GM12865 (cell line): ENCODE data around the gene ZNF354C.

ENCODE experiments used
- DNase-seq: peaks from one replicate; pipeline ENCODE4 v3.0.0; 2010; ENCODE audit warnings: low read depth
- H3K4me3 ChIP-seq: 2 replicates; pipeline ENCODE4 v1.5.1; 2011; ENCODE audit warnings: mild to moderate bottlenecking, low read depth, low read length, control low read depth
- TF ChIP-seq, protein P1 (sequence below): IDR thresholded peaks from 2 replicates; pipeline ENCODE4 v1.5.1; 2011; ENCODE audit warnings: low read length, control low read depth, low read depth, inconsistent platforms; ENCODE audit not compliant: insufficient read depth; ENCODE audit errors: missing control alignments

The ZNF354C gene

GRCh38 chr5:179128976-179129375 is 68.8 kb downstream of the ZNF354C start:
- TF ChIP-seq, protein P1, sequence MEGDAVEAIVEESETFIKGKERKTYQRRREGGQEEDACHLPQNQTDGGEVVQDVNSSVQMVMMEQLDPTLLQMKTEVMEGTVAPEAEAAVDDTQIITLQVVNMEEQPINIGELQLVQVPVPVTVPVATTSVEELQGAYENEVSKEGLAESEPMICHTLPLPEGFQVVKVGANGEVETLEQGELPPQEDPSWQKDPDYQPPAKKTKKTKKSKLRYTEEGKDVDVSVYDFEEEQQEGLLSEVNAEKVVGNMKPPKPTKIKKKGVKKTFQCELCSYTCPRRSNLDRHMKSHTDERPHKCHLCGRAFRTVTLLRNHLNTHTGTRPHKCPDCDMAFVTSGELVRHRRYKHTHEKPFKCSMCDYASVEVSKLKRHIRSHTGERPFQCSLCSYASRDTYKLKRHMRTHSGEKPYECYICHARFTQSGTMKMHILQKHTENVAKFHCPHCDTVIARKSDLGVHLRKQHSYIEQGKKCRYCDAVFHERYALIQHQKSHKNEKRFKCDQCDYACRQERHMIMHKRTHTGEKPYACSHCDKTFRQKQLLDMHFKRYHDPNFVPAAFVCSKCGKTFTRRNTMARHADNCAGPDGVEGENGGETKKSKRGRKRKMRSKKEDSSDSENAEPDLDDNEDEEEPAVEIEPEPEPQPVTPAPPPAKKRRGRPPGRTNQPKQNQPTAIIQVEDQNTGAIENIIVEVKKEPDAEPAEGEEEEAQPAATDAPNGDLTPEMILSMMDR = no peak
- no peak for DNase-seq
- H3K4me3 ChIP-seq = no peak overlapping the region

- no peak for DNase-seq
- TF ChIP-seq, protein P1 = no peak
- H3K4me3 ChIP-seq = no peak overlapping the region
Measured at GRCh38 chr5:179129607-179130071, 69.5 kb downstream of the ZNF354C start.

DNA sequence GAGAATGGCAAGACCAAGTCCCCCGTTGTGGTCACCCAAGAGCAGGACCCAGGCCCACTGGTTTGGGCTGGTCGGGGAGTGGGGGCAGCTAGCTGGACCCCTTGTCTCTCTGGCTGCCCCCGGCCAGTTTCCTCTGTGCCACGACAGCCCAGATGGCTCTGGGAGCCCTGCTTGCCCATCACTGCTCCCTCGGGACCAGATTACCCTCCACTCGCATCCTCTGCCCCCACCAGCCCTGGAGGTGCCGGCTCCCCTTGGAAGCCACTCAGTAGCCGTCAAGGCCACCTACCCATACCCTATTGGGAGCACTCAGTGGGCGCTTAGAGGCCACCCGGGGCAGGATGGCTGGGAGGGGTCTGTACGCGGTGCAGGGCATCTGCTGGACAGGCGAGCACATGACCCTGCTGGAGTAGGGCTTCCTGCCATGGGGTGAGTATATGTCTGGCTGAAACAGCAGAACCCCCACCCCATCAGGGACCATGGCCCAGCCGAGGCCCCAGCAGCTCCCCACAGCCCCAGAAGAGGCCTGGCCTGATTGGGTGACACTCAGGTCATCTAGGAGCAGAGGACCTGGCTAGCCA is 70.0 kb downstream of the ZNF354C start:
- TF ChIP-seq, protein P1 = no peak
- DNase-seq = no peak
- H3K4me3 ChIP-seq = no peak overlapping the region

- TF ChIP-seq, protein P1 = no peak
- no peak overlapping the region for H3K4me3 ChIP-seq
- no peak for DNase-seq
Measured at GRCh38 chr5:179131321-179131835, 71.2 kb downstream of the ZNF354C start.

- DNase-seq = no peak
- H3K4me3 ChIP-seq = no peak overlapping the region
- TF ChIP-seq, protein P1 = no peak
Measured at GRCh38 chr5:179131886-179132585, 71.9 kb downstream of the ZNF354C start.

- DNase-seq = no peak
- no peak overlapping the region for H3K4me3 ChIP-seq
- TF ChIP-seq, protein P1 = no peak
Measured at GRCh38 chr5:179132586-179133355, 72.6 kb downstream of the ZNF354C start.
